HG03280 (cell line): ENCODE results near the gene TSHZ2.

Experiments
- ATAC-seq: cut with Tn5 transposase; IDR thresholded peaks from one replicate; pipeline ENCODE4 v1.9.1; 2021; ENCODE audit warnings: mild to moderate bottlenecking, moderate library complexity; ENCODE audit not compliant: unreplicated experiment

Gene TSHZ2

DNA sequence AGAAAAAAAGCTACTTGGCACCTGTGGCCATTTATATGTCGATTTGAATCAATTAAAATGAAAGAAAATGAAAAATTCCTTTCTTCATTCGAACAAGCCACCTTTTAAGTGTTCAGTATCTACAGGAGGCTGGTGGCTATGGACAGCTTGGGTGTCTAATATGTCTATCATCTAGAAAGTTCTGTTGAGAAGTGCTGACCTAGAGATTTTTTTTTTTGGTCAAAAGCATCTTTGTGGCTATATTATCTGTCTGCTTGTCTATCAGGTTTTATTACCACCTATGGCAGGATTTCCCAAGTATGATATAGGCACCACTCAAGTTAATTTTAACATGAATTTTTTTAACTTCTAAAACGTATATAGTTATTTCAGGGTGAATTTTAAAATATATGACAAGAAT, 250.8 kb downstream of the TSHZ2 start:
- no peak for ATAC-seq

DNA sequence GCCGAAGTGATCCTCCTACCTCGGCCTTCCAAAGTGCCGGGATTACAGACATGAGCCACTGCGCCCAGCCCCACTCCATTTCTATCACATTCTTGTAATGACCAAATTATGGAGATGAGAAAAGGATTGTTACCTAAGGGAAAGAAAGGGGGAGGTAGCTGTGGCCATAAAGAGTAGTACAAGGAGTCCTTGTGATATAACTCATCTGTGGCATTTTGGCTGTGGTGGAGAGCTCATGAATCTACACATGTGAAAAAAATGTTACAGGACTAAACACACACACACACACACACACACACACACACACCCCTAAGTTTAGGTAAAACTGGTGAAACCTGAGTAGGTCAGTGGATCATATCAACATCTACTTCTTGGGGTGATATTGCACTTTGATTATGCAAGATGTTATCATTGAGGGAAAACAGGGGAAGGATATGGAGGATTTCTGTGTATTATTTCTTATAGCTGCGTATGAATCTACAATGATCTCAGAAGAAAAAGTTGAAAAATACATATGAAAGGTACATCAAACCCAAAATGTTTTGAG, 251.5 kb downstream of the TSHZ2 start:
- ATAC-seq, result no peak

DNA sequence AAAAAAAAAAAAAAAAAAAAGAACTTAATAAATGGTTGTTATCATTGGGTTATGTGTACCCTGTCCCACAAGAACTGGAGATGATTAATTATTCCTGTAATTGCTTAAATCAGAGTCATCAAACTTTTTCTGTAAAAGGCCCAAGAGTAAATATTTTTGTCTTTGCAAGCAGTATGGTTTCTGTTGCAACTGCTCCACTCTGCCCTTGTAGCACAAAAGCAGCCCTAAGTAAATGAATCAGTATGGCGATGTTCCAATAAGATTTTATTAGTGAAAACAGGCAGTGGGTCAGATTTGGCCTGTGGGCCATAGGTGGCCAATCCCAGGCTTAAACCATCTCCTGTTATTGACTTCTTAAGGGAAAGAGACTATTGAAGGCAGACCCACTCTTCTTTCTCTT, 252.7 kb downstream of the TSHZ2 start:
- no peak for ATAC-seq

- peak; percentile 52 for ATAC-seq
These were observed 254.7 kb downstream of the TSHZ2 start for GRCh38 chr20:53226826-53227225.

GRCh38 chr20:53227523-53227922, 255.4 kb downstream of the TSHZ2 start:
- ATAC-seq, result no peak

GRCh38 chr20:53231061-53231460, 258.9 kb downstream of the TSHZ2 start:
- no peak for ATAC-seq

- ATAC-seq, result no peak
These were observed 265.3 kb downstream of the TSHZ2 start for GRCh38 chr20:53237461-53237860.

DNA sequence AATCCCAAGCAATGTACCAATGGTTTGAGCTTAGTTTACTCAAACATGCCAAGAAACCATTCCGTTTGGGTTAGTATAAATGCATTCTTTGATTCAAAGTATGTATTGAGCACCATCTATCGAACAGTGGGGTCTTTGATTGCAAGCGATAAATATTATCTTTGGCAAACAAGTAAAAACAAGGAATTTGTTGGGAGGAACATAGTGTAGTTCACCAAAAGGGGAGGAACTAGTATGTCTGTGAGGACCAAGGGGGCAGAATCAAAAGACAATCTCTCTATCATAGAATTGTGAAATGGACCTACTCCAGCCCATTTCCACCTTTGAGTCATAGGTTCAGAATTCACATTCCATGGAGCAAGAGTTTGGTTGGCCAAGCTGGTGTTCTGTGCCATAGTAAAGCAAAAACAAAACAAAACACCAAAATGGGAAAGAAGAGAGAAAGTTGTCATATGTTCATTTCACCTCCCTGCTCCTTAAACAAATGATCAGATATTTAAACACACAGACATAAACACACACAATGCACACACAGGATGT, 266.0 kb downstream of the TSHZ2 start:
- ATAC-seq, result no peak

- ATAC-seq, result no peak
These were observed 271.0 kb downstream of the TSHZ2 start for GRCh38 chr20:53243152-53243551.

DNA sequence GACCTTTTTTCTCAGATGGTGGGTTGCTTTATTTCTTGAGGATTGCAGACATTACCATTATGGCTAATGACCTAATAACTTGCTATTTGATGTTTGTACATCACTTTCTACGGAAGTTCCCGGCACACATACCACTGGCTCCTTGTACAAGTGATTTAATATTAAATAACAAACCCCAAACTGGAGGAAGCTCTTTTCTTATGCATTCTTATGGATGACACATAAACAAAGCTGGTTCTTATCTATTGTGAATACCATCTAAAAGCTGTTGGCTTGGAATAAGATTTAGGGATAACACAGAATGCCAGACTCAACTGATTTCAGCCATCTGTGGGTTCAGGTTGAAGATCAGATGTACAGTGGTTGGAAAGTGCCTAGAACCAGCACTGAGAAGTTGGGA, 272.6 kb downstream of the TSHZ2 start:
- no peak for ATAC-seq

DNA sequence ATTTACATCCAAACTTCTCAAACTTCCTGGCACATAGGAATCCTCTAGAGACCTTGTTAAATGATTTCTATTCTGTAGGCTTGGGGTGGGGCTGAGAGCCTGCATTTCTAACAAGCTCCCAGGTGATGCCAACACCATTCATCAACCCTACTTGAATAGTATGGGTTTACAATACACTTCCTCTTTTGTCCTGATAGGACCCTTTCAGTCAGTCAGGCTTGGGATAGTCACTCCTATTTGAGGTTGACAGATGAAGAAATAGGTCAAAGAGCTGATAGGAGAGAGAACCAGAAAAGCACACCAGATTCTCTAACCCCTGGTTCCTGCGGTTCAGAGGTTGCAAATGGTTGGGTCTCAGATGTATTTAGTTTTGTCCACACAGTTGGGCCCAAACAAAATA, 273.4 kb downstream of the TSHZ2 start:
- no peak for ATAC-seq

DNA sequence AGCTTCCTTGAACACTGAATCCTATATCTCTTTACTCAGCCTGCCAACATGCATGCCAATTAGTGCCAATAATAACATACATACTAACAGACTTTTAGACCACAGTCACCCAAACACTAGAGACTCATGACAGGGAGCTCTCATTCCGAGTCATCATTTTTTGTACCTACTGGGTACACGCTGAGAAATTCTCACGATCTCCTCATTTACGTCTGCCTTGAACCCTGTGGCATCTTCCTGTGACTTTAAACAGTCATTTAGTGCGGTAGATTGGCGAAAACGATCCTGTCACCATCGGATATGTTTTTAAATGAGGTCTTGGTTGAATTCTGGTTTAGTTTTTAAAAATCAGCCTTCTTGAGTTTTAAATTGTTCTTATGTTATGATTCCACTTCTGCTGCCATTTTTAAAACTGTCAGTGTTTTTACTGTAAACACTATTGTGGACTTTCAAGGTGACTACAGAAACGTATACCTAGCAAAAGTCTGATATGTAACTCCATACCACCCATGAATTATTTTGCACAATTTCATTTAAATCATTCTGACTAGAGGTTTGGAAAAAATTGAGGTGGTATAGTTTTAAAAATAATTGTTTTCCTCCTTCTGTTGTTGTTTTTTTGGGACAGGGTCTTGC, 275.4 kb downstream of the TSHZ2 start:
- no peak for ATAC-seq

DNA sequence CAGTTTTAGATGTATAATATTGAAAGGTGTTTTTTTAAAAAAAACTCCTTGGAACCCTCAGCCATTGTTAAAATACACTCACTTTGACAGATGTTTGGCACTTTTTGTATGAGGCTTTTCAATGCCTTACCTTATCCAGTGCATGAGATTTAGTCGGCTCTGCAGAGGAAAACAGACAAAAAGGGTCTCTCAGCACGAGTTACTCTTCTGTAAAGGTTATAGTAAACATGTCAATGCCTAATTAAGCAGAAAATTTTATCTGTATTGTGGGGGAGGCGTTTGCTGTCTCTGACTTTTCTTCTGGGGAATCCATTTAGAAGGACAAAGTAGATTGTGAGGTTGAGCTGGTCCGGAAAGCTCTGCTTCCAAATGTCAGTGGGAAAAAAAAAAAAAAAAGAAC, 278.3 kb downstream of the TSHZ2 start:
- ATAC-seq, result no peak

GRCh38 chr20:53252002-53252401, 279.8 kb downstream of the TSHZ2 start:
- no peak for ATAC-seq

GRCh38 chr20:53253668-53254067, 281.5 kb downstream of the TSHZ2 start:
- ATAC-seq, result no peak

DNA sequence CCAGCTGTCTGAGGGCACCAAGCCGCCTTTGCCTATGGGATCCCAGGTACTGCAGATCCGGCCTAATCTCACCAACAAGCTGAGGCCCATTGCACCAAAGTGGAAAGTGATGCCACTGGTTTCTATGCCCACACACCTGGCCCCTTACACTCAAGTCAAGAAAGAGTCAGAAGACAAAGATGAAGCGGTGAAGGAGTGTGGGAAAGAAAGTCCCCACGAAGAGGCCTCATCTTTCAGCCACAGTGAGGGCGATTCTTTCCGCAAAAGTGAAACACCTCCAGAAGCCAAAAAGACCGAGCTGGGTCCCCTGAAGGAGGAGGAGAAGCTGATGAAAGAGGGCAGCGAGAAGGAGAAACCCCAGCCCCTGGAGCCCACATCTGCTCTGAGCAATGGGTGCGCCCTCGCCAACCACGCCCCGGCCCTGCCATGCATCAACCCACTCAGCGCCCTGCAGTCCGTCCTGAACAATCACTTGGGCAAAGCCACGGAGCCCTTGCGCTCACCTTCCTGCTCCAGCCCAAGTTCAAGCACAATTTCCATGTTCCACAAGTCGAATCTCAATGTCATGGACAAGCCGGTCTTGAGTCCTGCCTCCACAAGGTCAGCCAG, 283.0 kb downstream of the TSHZ2 start:
- ATAC-seq, result no peak

DNA sequence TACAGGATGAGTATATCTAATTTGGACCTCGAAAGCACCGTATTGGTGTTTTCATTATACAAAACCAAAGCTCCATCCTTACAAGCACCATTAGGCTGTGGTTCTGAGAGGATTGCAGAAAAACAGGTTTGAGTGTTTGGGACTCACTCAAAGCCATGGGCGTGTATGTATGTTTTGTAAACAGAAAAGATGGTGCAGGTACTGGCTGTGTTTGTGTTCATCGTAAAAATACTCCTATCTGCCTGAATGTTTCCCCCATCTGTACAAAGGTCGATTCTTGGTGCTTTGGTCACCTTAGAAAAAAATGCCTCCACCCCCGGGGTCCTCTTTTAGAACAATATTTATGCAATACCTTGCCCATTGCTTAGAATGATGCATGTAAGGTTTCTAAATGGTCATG, 286.6 kb downstream of the TSHZ2 start:
- ATAC-seq, result no peak

DNA sequence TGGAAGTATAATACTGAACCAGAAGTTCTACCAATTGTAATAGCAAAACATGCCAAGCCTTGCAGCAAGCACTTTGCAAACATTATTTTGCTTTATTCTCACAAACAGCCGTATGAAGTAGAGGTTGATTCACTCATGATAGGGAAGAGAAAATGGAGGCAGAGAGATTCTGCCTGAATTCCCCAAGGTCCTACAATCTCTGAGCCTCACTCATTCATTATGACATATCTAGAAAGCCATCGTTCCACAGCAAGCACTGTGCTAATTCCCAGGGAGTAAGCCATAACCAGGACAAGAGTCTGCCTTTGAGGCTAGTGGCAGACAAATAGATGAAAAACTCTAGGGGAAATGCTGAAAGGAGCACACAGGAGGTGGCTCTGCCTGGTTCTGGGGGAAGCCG, 288.0 kb downstream of the TSHZ2 start:
- no peak for ATAC-seq

DNA sequence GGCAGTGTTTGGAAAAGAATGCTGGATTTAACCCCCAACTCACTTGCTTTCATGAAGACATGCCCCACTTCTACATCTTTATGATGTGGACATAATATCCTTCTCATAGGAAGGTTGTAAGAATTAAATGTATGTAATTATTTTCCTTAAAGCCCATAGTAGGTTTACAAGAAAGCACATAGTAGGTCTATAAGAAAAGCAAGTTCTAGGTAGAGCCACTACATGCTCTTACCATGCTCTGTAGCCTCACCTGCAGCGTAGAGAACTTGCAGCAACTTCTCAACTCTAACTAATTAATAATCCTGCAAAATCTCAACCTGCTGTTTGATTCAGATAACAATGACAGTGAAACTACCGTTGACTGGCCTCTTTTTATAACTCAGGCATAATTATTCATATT, 288.4 kb downstream of the TSHZ2 start:
- no peak for ATAC-seq

GRCh38 chr20:53262365-53262764, 290.2 kb downstream of the TSHZ2 start:
- ATAC-seq, result no peak

- no peak for ATAC-seq
These were observed 291.6 kb downstream of the TSHZ2 start for GRCh38 chr20:53263554-53264438.
